ENCODE measurements around the gene INPP5D.

INPP5D gene

DNA sequence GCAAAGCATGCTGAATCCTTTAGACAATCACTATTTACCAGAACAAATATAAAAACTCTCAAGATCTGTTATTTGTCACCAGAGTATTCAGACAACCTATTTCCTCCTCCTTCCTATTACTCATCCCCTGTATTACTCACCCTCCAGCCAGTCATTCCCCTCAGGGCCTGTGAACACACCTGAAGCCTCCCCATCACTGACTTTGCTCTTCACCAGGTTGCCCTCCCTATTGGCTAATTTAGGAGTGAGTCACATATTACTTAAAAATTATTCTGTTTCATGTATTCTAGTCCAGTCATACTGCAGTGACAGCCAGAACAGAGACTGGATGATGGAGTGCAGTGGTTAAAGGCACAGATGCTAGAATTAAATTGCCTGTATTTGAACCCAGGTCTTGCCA lies 187.6 kb downstream of the INPP5D start:
- H3K27ac ChIP-seq (ENCODE audit: low read depth, low read length), result no peak overlapping the region
- H3K4me1 ChIP-seq (ENCODE audit: control insufficient read depth, insufficient read depth, low read length), result peaks cover 3% of the 10 kb centered on the region
- H3K36me3 ChIP-seq (ENCODE audit: control insufficient read depth, insufficient read depth, low read length), result no peaks in the 10 kb centered on the region
- no peak overlapping the region for H3K9ac ChIP-seq (ENCODE audit: low read length)
- no peak overlapping the region for H3K4me3 ChIP-seq (ENCODE audit: low read length)
- no peaks in the 10 kb centered on the region for H3K27me3 ChIP-seq (ENCODE audit: control insufficient read depth, insufficient read depth, low read length)

DNA sequence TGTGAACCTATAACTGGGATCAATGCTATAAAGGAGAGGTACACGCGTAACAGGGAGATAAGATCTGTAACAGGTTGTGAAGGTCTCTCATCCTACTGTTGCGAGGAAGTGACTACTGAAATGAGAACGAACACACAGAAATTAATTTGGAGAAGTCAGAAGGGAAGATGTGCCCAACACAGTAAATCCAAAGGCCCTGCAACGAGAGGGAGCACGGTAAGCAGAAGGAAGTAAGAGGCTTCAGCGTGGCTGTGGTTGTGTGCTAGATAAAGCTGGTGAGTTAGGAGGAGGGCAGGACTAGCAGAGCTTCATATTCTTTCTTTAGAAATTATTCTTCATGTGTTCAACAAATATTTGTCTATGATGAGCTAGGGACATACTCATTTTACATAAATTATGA lies 188.9 kb downstream of the INPP5D start:
- Histone ChIP-seq H3K4me3 (ENCODE audit: low read length) (no peak overlapping the region), H3K36me3 (ENCODE audit: control insufficient read depth, insufficient read depth, low read length) (no peaks in the 10 kb centered on the region), H3K27me3 (ENCODE audit: control insufficient read depth, insufficient read depth, low read length) (no peaks in the 10 kb centered on the region), H3K9ac (ENCODE audit: low read length) (no peak overlapping the region), H3K27ac (ENCODE audit: low read depth, low read length) (no peak overlapping the region), H3K4me1 (ENCODE audit: control insufficient read depth, insufficient read depth, low read length) (peaks cover 5% of the 10 kb centered on the region)

DNA sequence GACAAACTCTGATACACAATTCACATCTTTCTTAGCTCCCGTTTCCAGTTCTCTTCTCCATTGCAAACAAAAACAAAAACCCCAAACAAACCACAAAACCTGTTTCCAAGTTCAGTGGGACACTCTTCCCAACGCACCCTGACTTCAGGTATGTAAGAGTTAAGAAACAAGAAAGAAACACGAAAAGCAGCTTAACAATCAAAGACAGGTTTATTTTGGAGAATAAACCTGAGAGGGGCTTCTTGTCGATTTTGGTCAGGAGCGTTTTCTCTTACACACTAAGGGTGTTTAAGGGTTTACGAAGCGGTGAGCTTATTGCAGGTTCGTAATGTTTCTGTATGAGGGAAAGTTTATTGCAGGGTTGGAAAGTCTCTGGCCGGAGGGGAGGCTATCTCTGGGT lies 190.4 kb downstream of the INPP5D start:
- Histone ChIP-seq H3K4me1 (ENCODE audit: control insufficient read depth, insufficient read depth, low read length) (peaks cover 5% of the 10 kb centered on the region), H3K9ac (ENCODE audit: low read length) (no peak overlapping the region), H3K27me3 (ENCODE audit: control insufficient read depth, insufficient read depth, low read length) (no peaks in the 10 kb centered on the region), H3K36me3 (ENCODE audit: control insufficient read depth, insufficient read depth, low read length) (no peaks in the 10 kb centered on the region), H3K27ac (ENCODE audit: low read depth, low read length) (no peak overlapping the region), H3K4me3 (ENCODE audit: low read length) (no peak overlapping the region)

DNA sequence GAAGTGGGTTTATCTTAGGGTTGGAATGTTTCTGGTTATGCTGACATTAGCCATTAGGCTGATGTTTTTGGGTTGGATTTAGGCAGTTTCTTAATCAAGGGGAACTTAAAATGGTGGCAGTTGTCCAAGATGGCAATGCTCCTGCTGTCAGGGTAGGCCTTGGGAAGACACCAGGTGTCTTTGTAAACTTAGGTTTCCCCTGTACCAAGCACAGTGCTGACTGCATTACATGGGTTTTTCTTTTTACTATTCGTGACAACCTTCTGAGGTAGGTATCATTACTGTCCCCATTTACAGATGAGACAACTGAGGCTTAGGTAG lies 190.8 kb downstream of the INPP5D start:
- peak overlapping the region; percentile 34 for H3K9ac ChIP-seq (ENCODE audit: low read length)
- H3K27ac ChIP-seq (ENCODE audit: low read depth, low read length), result peak overlapping the region; percentile 77
- peak overlapping the region; percentile 52 for H3K4me3 ChIP-seq (ENCODE audit: low read length)
- H3K36me3 ChIP-seq (ENCODE audit: control insufficient read depth, insufficient read depth, low read length), result no peaks in the 10 kb centered on the region
- no peaks in the 10 kb centered on the region for H3K27me3 ChIP-seq (ENCODE audit: control insufficient read depth, insufficient read depth, low read length)
- peaks cover 5% of the 10 kb centered on the region for H3K4me1 ChIP-seq (ENCODE audit: control insufficient read depth, insufficient read depth, low read length)

DNA sequence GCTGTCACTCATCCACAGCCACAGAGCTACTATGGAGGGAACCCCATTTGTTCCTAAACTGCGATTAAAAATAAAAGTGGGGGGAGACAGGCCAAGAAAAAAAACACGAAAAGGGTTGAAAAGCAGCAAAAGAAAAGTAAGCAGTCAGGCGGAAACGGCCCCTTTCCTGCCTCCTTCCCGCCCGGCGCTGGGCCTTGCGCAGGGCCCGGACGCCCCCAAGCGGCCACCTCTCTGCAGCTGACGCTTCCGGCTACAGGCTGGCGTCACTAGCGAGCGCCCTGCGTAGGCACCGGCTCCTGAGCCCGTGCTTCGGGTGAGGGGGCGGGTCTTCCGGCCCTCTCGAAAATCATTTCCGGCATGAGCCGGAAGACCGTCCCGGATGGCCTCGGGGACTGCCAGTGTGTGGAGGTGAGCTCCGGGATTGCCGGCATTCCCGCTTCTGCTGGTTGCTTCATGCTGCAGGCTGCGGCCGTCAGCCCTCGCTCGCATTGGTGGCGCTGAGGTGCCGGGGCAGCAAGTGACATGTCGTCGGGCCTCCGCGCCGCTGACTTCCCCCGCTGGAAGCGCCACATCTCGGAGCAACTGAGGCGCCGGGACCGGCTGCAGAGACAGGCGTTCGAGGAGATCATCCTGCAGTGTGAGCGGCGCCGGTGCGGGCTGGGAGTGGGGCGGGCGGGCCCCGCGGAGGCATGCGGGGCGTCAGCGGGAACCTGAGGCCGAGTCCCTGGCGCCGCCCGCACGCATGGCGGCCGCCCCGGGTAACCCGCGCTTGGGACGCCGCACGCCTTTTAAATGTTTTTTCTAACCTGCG lies 191.4 kb downstream of the INPP5D start, which contains the start of gene ATG16L1:
Gene ATG16L1, plus strand, starts transcription at position 368 of the 811 bp plus-strand sequence. Its CDS starts 155 bp downstream, at position 523.
- no peaks in the 10 kb centered on the region for H3K27me3 ChIP-seq (ENCODE audit: control insufficient read depth, insufficient read depth, low read length)
- peaks cover 5% of the 10 kb centered on the region for H3K4me1 ChIP-seq (ENCODE audit: control insufficient read depth, insufficient read depth, low read length)
- peak within 1 kb of the TSS; percentile 95 for H3K4me3 ChIP-seq (ENCODE audit: low read length)
- H3K27ac ChIP-seq (ENCODE audit: low read depth, low read length), result peak within 1 kb of the TSS; percentile 81
- H3K36me3 ChIP-seq (ENCODE audit: control insufficient read depth, insufficient read depth, low read length), result no peaks in the 10 kb centered on the region
- H3K9ac ChIP-seq (ENCODE audit: low read length), result peak within 1 kb of the TSS; percentile 51

DNA sequence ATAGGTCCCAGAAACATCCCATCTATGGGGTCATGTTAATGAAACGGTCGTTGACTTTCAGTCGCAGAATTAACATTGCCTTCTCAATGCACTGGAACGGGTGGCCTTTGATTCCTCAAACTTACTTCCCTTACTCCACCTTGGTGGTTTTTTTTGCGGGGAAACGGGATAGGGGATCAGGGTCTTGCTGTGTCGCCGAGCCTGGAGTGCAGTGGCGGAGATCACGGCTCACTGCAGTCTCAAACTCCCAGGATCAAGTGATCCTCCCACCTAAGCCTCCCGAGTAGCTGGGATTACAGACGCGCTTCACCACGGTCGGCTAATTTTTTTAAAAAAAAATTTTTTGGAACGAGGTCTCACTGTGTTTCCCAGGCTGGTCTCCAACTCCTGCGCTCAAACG lies 192.1 kb downstream of the INPP5D start:
- Histone ChIP-seq H3K27ac (ENCODE audit: low read depth, low read length) (peak overlapping the region; percentile 81), H3K9ac (ENCODE audit: low read length) (no peak overlapping the region), H3K27me3 (ENCODE audit: control insufficient read depth, insufficient read depth, low read length) (no peaks in the 10 kb centered on the region), H3K4me3 (ENCODE audit: low read length) (peak overlapping the region; percentile 95), H3K36me3 (ENCODE audit: control insufficient read depth, insufficient read depth, low read length) (no peaks in the 10 kb centered on the region), H3K4me1 (ENCODE audit: control insufficient read depth, insufficient read depth, low read length) (peaks cover 5% of the 10 kb centered on the region)

DNA sequence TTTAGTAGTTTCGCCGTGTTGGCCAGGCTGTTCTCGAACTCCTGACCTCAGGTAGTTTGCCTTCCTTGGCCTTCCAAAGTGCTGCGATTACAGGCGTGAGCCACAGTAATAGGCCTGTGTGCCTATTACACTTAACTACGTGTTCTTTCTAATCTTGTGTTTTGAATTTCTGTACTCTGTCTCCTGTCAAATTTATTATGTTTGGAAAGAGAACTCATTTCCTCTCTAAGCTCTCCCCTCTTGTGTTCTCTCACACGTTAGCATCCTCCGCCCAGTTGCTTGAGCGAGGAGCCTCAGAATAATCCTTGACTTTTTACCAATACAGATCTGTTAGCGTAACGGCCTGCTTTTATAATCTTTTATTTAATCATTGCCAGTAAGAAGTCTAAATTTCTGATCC lies 195.0 kb downstream of the INPP5D start:
- Histone ChIP-seq H3K36me3 (ENCODE audit: control insufficient read depth, insufficient read depth, low read length) (peaks cover 8% of the 10 kb centered on the region), H3K4me3 (ENCODE audit: low read length) (no peak overlapping the region), H3K27ac (ENCODE audit: low read depth, low read length) (peak overlapping the region; percentile 67), H3K27me3 (ENCODE audit: control insufficient read depth, insufficient read depth, low read length) (no peaks in the 10 kb centered on the region), H3K9ac (ENCODE audit: low read length) (no peak overlapping the region), H3K4me1 (ENCODE audit: control insufficient read depth, insufficient read depth, low read length) (peaks cover 5% of the 10 kb centered on the region)

DNA sequence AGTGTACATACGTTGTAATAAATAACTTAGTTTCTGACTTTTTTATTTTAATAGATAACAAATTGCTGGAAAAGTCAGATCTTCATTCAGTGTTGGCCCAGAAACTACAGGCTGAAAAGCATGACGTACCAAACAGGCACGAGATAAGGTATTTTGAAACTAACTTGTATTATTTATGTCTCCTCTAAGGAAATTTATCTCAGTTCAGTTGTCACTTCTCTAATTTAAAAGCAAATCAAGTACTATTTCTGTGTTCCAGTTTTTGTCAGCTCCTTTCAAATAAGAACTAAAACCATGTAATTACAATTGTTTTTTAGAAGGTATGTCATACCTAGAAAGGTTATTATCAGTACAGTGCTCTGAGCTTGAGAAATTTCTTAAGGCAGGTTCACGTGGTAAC lies 195.9 kb downstream of the INPP5D start:
- no peak overlapping the region for H3K4me3 ChIP-seq (ENCODE audit: low read length)
- H3K36me3 ChIP-seq (ENCODE audit: control insufficient read depth, insufficient read depth, low read length), result peaks cover 8% of the 10 kb centered on the region
- H3K27me3 ChIP-seq (ENCODE audit: control insufficient read depth, insufficient read depth, low read length), result no peaks in the 10 kb centered on the region
- H3K4me1 ChIP-seq (ENCODE audit: control insufficient read depth, insufficient read depth, low read length), result peaks cover 5% of the 10 kb centered on the region
- no peak overlapping the region for H3K9ac ChIP-seq (ENCODE audit: low read length)
- peak overlapping the region; percentile 34 for H3K27ac ChIP-seq (ENCODE audit: low read depth, low read length)

Measured in rectal smooth muscle tissue (tissue), 1 donor.